8988T (cell line): Measurements from ENCODE around the gene HABP4.

Source experiments
- DNase-seq: peaks from one replicate; pipeline ENCODE4 v3.0.0; 2011

HABP4 gene

DNA sequence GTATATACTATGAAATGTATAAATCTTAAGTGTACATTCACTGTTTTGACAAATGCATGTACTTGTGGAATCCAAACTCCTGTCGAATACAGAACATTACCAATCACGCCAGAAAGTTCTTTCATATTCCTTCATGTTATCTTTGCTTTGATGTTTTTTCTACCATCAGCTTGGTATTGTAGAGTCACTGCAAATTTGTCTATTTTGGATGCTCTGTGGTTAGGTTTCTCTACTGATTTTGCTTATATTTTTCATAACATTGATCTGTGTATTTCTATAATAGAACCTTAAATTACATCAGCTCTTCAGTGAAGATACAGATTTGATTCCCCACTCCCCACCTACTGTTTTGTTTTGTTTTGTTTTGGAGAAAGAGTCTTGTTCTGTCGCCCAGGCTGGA is 30.8 kb downstream of the HABP4 start:
- DNase-seq: no peak

DNA sequence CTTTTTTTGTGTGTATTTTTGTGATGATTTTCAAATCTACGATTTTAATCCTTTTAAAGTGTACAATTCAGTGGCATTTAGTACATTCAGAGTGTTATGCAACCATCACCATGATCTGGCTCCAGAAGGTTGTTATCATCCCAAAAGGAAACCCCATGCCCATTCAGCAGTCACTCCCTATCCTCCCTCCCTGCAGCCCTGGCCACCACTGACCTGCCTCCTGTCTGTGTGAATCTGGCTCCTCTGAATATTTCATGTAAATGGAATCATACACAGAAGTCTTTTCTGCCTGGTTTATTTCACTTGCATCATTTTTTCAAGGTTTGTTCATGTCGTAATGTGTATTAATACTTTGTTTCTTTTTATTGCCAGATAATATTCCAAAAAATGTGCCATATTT is 32.5 kb downstream of the HABP4 start:
- no peak for DNase-seq

DNA sequence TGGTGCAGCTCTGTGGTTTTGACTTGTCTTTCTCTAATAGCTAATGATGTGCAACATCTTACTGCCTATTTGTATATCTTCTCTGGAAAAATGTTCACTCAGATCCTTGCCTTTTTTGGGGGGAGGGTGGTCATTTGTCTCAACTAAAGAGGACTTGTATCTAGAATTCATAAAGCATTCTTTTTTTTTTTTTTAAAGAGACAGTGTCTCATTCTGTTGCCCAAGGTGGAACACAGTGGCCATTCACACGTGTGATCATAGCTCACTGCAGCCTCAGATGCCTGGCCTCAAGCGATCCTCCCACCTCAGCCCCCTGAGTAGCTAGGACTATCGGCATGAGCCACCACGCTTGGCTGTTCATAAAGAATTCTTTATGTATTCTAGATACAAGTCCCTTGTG is 33.2 kb downstream of the HABP4 start:
- DNase-seq: no peak

DNA sequence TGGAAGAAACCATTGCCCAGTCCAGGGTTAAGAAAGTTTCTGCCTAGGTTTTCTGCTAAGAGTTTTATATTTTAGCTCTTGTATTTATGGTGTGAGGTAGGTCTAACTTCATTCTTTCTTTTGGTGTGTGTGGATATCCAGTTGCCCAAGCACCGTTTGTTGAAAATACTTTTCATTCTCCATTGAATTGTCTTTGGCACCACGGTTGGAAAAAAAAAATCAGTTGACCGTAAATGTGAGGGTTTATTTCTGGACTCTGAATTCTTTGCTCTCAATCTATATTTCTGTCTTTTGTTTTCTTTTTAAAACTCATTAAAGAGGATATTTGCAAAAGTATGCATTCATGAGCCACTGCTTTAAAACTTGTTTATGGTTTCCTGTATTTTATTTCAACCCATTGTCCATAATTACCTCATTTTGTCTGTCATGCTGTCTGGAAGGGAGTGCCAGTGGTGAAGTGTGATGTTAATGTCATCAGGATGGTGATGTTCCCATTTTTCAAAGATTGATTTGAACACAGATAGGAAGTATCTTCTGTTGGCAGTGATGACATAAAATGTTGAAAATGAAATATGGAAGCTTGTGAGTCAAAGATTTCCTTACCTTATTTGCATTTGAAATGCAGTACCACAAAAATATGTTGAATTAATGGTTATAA is 33.9 kb downstream of the HABP4 start:
- DNase-seq: no peak

DNA sequence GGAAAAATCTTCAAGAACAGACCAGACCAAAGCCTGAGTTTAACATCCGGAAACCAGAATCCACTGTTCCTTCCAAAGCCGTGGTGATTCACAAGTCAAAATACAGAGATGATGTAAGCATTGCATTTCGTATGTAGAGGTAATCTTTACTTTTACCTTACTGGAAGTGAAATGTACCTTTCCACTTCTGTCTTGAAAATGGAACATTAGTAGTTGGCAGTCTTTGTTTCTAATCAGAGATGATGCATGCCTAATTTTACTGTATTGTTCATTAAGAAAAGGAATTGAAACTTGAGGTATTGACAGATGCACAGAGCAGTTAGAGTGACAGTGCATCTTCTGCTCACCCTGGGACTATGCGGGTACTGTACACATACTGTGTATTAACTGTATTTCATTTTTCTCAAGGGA is 34.6 kb downstream of the HABP4 start:
- no peak for DNase-seq

DNA sequence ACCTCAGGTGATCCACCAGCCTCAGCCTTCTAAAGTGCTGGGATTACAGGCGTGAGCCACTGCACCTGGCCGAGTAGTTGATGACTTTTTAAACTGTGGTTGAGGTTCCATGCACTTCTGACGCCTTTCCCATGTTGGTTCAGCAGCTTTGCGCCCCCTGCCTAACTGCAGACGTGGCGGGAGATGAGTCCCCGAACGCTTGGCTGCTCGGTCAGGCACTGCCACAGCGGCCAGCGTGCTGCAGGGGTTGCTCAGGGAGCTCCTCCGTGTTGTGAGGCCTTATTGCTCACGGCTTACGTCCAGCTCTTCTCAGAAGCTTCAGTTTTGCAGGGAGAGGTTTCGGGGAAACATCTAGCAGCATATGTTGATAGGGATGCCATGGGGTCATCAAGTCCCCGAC is 35.3 kb downstream of the HABP4 start:
- DNase-seq: no peak

DNA sequence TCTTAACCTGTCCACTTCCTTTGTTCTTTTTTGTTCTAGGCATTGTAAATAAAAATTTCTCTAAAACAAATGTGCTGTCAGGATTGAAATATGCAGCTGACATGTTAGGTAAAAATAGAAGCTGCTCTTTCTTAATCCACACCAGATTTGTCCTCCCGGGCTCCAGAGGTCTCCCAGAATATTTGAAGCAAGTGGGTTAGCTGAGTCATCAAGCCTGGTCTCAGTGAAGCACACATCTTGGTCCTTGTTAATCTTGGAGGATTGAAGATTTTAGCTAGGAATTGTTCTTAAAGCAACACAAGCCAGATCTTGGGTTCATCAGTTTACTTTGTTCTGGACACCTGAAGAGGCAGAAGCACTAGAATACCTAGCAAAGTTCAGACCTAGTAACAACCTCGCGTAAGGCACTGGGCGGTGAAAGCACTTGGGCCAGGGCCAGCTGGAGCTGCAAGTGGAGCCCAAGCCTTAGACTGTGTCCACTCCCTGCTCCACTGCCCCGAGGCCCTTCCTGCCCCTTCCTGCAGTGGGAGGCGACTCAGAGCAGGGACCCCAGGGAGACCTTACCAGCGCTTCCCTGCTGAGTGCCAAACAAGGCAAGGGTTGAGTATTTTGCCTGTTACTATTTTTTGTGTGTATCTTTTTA is 36.5 kb downstream of the HABP4 start:
- no peak for DNase-seq

DNA sequence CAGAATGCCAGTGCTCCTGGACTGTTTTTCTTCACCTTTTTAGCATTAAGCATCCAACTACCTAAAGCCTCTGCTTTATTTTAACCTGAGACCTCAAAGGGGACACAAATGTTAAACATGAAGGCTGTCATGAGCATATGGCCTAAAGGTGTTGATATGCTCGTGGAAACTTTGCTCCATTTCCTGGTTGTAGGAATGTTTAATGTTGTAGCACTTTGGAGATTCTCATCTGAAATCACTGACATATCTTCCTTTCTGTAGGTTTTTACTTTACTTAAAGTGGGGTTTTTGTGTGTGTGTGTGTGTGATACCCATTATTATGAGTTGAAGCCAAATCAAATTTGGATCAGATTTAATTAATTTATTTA is 37.0 kb downstream of the HABP4 start:
- no peak for DNase-seq

DNA sequence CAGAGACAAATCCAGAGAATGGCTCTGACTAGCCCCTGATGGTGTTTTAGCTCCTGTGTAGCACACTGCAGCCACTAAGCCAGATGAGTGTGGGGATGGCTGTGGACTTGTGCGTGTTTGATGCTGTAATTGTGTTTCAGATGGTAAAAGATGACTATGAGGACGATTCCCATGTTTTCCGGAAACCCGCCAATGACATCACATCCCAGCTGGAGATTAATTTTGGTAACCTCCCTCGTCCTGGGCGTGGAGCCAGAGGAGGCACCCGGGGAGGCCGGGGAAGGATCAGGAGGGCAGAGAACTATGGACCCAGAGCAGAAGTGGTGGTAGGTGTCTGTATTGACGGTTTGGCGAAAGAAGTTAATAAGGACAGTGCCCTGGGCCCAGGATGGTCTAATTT is 38.0 kb downstream of the HABP4 start:
- DNase-seq: no peak

DNA sequence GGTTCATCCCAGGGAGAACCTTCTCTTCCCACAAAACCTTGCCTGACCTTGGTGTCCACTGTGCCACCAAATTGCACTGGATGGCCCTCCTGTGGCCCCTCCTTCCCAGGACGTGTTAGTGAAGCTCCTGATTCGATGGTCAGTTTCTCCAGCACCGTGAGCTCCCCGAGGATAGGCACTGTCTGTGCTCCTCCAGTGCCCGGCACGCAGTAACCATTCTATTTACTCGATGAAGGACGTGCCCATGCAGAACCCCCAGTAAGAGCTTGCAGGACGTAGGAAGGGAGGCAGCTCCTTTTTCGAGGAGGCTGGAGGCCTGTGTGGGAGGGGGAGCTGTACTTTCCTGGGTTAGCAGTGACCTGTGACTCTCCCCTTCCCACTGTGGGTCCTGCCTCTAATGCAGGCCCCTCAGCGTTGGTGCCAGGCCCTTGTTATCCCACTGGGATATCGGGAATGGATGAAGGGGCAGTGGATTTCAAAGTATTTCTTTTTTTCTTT is 39.6 kb downstream of the HABP4 start:
- no peak for DNase-seq

DNA sequence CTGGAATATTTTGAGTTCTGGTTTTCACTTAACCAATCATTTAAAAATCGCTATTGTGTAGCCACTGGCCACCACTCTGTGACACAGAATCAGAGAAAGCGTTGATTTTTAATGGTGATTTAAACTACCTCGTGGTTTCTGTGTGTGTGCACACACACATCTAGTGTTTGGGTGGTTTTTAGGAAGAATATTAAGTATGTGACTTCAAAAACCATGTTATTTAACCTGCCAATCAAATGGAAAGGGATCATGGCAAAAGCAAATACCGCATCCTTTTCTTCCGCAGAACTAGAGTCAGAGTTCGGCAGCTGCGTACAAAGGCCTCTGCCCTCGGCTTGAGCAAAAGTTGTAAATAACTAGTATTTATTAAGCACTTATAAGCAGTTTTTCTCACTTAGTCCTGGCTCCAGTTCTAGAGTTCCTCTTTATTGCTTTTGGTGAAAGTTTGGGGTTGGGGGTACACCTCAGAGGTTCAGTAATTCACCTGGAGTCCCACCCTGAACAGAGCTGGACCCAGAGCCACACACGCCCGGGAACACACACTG is 40.6 kb downstream of the HABP4 start:
- DNase-seq: no peak

DNA sequence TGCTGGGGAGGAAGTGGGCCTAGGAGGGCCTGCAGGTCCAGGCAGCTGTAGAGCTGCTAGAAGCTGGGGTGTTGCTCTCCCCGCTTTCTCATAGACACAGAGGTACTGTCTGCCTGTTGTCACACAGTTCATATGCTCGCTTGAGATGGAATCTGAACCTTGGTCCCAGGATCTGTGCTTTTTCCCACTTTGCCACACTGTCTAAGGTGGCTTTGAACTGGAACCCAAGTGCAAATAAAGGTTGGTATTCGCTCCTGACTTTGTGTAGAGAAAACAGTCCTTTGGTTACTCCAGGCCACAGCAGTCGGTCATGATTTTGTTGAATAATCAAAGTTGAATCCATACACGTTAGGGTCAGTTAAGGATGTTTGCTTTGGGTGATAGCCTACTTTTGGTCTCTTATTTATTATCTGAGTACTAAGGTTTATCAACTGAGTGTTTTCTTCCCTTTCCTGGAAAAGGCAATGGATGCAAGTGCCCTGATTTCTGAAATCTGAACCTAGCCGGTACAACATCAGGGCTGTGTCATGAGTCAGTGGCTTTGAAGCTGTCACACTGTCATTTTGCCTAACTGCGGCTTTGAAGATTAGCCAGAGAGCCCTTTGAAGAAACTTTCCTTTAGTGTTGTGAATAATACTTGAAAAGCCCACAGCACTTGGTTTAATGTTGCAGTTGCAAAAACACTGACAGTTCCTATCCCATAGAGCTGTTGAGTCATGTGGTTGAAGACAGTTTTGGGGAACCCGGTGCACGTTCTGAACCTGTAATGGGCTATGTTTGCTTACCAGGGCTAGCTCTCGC is 41.3 kb downstream of the HABP4 start:
- no peak for DNase-seq

DNA sequence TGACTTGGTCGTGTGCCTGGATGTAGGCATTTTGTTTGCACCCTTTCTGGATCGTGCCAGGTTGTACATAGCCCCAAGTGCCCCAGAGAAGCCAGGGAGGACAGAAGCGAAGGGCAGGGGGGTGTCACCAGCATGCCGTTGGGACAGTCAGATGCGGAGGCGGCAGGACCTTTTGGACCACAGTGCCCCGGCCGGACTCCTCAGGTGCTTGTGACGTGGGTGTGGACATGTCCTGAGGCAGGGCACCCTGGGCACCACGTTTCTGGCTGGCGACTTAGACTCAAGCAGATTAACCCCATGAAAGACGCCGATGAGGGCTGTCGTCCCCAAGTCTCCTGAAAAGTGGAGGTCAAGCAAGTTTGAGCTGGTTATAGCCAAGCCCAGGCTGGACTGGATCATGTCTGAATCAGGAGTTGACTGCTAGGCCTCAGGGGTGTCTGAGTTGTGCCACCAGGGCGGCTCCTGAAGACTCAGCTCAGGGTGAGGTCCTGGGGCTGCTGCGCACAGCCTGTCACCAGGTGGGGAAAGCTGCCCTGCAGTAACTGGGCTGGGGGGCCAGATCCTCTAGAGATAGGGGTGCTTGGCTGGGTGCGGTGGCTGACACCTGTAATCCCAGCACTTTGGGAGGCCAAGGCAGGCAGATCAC is 42.0 kb downstream of the HABP4 start:
- DNase-seq: no peak

DNA sequence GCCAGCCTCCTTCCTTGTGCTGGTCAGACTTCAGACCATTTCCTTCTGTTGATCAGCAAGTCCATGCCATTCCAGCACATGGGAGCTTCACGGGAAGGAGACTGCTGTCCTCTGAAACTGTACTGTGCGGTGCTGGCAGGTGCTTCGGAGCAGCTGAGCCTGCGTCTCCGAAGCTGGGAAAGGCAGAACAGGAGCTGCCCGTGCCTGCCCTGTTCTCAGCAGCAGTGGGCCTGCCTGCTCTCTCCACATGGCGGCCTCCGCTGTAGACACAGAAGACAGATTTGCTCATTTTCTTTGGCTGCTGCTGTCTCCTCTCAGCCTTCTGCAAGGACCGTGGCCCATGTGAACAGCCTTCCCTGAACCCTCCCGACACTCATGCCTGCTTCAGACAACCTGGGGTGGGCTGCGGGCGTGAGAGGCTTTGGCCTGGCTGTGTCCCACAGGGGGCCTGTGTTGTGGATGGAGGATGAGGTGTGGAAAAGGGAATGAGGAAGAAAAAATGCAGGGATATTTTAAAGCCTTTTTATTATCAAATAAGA is 43.1 kb downstream of the HABP4 start:
- DNase-seq: no peak

DNA sequence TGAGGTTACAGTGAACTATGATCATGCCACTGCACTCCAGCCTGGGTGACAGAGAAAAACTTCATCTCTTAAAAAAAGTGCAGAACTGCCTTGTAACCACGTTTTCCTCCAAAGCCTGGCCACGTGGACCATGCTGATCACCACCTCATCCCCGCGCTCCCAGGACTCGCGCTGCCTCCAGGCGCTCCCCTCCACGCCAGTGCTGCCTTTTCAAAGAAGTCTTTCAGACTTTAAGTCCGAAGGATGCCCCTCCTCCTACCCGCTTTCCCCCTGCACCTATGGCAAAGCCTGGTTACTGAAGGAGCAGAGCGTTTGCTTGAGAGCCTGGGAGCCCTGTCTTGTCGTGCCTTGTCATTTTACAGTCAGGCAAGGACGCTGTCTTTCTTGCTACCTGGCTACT is 43.8 kb downstream of the HABP4 start:
- DNase-seq: no peak

DNA sequence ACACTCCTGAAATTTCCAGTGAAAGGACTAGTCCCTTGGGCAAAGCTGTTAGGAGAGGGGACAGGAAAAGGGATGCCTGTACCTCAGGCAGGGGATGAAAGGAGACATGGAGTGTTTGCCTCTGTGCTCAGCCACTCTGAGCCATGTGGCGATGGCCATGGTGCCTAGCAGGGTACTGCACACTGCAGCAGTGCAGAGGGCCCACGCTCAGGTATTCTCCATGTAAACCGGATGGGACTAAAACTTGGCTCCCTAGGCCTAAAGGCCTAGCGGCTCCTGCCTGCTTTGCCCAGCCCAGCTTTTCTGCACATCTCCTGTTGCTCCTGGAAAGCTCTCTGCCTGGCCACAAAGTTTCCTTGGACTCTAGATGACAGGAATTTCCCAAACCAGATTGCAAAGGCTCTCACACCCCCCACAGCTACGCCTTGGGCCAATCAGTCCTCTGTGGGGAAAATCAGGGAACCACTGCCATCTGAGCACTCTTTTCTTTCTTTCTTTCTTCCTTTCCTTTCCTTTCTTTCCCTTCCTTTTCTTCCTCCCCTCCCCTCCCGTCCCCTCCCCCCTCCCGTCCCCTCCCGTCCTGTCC is 44.3 kb downstream of the HABP4 start:
- DNase-seq: no peak

DNA sequence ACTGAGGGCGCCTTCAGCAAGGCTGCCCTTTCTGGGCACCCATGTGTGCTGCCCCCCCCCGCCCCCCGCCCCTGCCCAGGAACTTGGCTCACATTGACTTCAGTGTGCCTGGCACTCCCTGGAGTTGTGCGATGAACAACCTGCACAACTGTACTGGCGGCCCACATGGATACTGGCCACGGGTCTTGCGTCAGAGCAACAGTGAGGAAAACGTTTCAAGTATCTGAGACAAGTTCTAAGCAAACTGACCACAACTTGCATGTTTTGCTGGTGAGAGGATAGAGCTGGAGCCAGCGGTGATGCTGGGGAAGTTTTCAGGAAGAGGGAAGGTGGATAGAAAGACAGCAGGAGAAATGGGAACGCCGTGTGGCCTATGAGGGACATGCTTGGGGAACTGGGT is 45.4 kb downstream of the HABP4 start:
- DNase-seq: no peak

DNA sequence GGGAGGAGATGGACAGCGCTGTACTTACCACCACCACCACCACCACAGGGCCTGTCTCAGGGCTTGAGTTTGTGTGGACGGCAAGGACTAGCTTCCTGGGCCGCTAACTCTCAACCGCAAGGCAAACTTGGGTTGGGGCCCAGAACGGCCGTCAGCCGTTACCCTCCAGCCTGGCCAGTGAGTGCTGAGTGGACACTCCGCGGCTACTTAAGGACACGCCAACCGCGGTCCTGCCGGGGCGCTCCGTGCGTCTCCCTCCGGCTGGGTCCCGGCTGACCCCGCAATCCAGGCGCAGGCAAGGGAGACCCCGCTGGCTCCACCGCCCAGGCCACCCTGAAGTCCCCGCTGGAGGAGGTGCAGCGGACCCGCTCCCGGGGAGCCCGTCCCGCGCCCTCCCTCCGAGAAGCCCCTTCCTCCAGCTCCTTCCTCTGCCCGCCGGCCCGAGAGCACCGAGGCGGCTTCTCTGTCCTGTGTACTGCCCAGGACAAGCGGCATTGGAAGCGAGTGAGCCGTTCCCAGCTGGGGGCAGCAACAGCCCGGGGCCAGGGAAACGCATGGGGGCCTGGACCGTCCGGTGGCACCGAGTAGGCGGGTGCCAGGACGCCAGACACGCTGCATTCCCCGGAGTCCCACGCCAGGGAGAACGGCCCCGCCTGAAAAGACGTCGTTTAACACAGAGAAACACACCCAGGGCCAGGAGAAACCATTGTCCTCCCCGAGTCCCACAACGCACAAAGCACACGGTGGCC is 46.6 kb downstream of the HABP4 start:
- no peak for DNase-seq

DNA sequence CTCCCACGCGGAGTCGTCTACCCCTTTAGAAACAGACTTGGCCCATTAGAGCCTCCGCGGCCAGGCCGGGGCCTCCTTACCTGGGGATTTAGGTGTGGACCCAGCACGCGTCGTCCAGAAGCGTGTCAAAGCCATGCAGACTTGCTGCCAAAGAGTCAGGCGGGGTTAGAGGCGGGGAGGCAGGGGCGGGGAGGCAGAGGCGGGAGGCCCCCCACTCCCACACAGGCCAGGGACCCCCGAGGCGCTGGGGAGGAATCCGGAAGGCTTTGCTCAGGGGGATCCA is 47.1 kb downstream of the HABP4 start:
- no peak for DNase-seq

DNA sequence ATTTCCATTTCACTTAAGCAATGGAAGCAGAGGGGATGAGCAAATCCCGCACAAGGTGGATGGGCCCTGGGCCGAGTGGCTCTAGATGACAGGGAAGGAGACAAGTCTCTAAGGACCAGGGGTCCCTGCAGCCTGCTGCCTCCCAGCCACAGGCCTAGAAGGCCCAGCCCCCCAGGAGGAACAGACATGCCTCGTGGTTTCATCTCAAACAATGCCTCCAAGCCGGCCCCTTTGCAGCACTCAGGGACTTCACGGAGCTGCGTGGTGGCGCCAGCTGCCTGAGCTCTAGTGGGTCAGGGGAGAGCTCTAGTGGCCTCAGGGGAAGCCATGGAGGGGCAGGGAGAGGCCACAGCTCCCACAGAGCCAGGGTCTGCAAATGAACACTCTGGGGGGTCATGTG is 48.8 kb downstream of the HABP4 start:
- no peak for DNase-seq

DNA sequence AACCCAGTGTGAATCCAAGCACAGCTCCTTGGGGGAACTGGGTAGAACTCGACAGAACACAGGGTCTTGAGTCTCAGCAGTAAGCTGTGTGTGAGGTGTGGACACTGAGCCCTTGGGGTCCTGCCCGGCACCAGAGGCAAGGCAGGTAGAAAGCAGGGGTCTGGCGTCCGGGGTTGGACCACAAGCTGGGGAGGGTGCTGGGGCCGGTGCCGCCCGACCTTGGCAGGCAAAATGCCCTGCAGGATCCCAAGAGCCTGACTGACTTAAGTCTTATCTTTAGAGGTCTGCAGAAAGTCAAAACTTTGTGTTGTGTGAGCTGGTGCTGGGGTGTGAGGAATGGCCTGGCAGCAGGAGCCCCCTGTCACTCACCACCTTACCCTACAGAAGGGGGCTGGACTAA is 49.3 kb downstream of the HABP4 start:
- no peak for DNase-seq
